Kidney glomerular epithelial cell (primary cell): ENCODE data around the gene BMP6.
"Not testable (repeated sequence)": the region's sequence is repeated elsewhere in the genome, so short reads cannot be mapped to it uniquely, and the experiment has no call there.

Source experiments
- DNase-seq: peaks from one replicate; lab custom pipeline; 2025; lab: John Stamatoyannopoulos, UW

The BMP6 gene

GRCh38 chr6:7794509-7794908 is 68.6 kb downstream of the BMP6 start:
- no peak for DNase-seq

GRCh38 chr6:7797386-7797785 is 71.5 kb downstream of the BMP6 start:
- DNase-seq = no peak

- DNase-seq = no peak
Observed at GRCh38 chr6:7798751-7799150, 72.9 kb downstream of the BMP6 start.

- no peak for DNase-seq
Observed at GRCh38 chr6:7802662-7803061, 76.8 kb downstream of the BMP6 start.

GRCh38 chr6:7803214-7803613 is 77.3 kb downstream of the BMP6 start:
- no peak for DNase-seq

GRCh38 chr6:7805078-7805849 is 79.4 kb downstream of the BMP6 start:
- DNase-seq = no peak

GRCh38 chr6:7805850-7806214 is 79.9 kb downstream of the BMP6 start:
- peak; percentile 72 for DNase-seq

GRCh38 chr6:7806711-7807110 is 80.8 kb downstream of the BMP6 start:
- peak; percentile 29 for DNase-seq

GRCh38 chr6:7809346-7809745 is 83.4 kb downstream of the BMP6 start:
- DNase-seq = no peak

GRCh38 chr6:7811441-7811840 is 85.5 kb downstream of the BMP6 start:
- DNase-seq = no peak

- DNase-seq = no peak
Observed at GRCh38 chr6:7812623-7813022, 86.7 kb downstream of the BMP6 start.

GRCh38 chr6:7813193-7813592 is 87.3 kb downstream of the BMP6 start:
- no peak for DNase-seq

- no peak for DNase-seq
Observed at GRCh38 chr6:7813704-7814103, 87.8 kb downstream of the BMP6 start.

GRCh38 chr6:7815716-7816115 is 89.8 kb downstream of the BMP6 start:
- DNase-seq = no peak

- not testable (repeated sequence) for DNase-seq
Observed at GRCh38 chr6:7817184-7817583, 91.3 kb downstream of the BMP6 start.

- no peak for DNase-seq
Observed at GRCh38 chr6:7818257-7819214, 92.6 kb downstream of the BMP6 start.

- no peak for DNase-seq
Observed at GRCh38 chr6:7819431-7820015, 93.6 kb downstream of the BMP6 start.

GRCh38 chr6:7820288-7820835 is 94.5 kb downstream of the BMP6 start:
- DNase-seq = no peak

- DNase-seq = no peak
Observed at GRCh38 chr6:7821426-7821825, 95.5 kb downstream of the BMP6 start.

- DNase-seq = no peak
Observed at GRCh38 chr6:7823552-7823951, 97.7 kb downstream of the BMP6 start.

- DNase-seq = no peak
Observed at GRCh38 chr6:7825986-7826385, 100.1 kb downstream of the BMP6 start.

GRCh38 chr6:7827142-7827541 is 101.2 kb downstream of the BMP6 start:
- DNase-seq = peak; percentile 27
